ENCODE data around the gene HRK. TPM values are rescaled to one million over a fixed set of nuclear protein-coding genes. Genes with fewer than 3 reads are reported as not detected.

The HRK gene
- total and polyA plus RNA-seq, 2 of the 13 experiments (the other 11 are each of a cell fraction or from before 2014, with no cell fraction given), result 0.02 TPM; not detected in 1

GRCh38 chr12:116876151-116876869, 4.9 kb downstream of the HRK start:
- Histone ChIP-seq H3K36me3 (replicated peaks in 1 of 2; ENCODE audit: control insufficient read depth in 1 of 2, insufficient read depth in 2 of 2, low read length in 2 of 2) (no peaks in the 10 kb centered on the region), H2AFZ (ENCODE audit: low read length) (no peak overlapping the region), H3K79me2 (ENCODE audit: insufficient read depth, low read length) (no peaks in the 10 kb centered on the region), H3K27ac (ENCODE audit: extremely low read length, insufficient read depth, low read length) (no peak overlapping the region), H3K9me3 (ENCODE audit: low read length) (no peaks in the 10 kb centered on the region), H3K27me3 (ENCODE audit: control insufficient read depth in 1 of 2, insufficient read depth in 2 of 2, low read length in 2 of 2) (peaks cover 14 to 50% of the 10 kb centered on the region in 2 experiments), H3K4me1 (ENCODE audit: insufficient read depth, low read length) (peaks cover 19% of the 10 kb centered on the region), H3K4me3 (replicated peaks in 1 of 3; ENCODE audit: insufficient read depth in 1 of 3, low read depth in 2 of 3, low read length in 3 of 3) (no peak overlapping the region), H3K4me2 (ENCODE audit: low read depth, low read length) (peak overlapping the region; percentile 12; the same call in 1 of the 2 replicates), H4K20me1 (ENCODE audit: insufficient read depth, low read length) (no peaks in the 10 kb centered on the region), H3K9ac (ENCODE audit: insufficient read depth, low read depth, low read length) (no peak overlapping the region)
- 16% methylated on average over 12 of the region's 19 CpGs for WGBS (ENCODE audit: low lambda C conversion rate)
- DNase-seq (ENCODE audit: low spot score) (no peak), ATAC-seq (0 out of 3 replicates have a peak, but pooled peaks have one; percentile 13), FAIRE-seq (no peak)
- ChIA-PET CTCF (ENCODE audit: low intra/inter-chr PET ratio, low total read pairs) (no interaction called here), POLR2A (no interaction called here)
- in situ Hi-C loops (cut with HindIII; ENCODE audit: extremely low pct_ligation_motif_present, low pct_unique_long_range_greater_than_20kb), result no loop called here
- intact Hi-C loops (cut with micrococcal nuclease; ENCODE audit: unreplicated experiment), result no loop called here
- 0 out of 2 replicates have a peak, but pooled peaks have one; percentile 37 for TF ChIP-seq ZNF652 (CRISPR knock-in tag; IDR thresholded peaks at IDR 0.05; ENCODE audit: borderline replicate concordance, low read depth)
- no peak for TF ChIP-seq MED1 (CRISPR knock-in tag; IDR thresholded peaks at IDR 0.05)
- no TSS peak for BruUV-seq (replicated peaks)

GRCh38 chr12:116874324-116874995, 6.8 kb downstream of the HRK start:
- BruUV-seq (replicated peaks), result no TSS peak
- intact Hi-C loops (cut with micrococcal nuclease; ENCODE audit: unreplicated experiment) (no loop called here), in situ Hi-C loops (cut with HindIII; ENCODE audit: extremely low pct_ligation_motif_present, low pct_unique_long_range_greater_than_20kb) (no loop called here)
- FAIRE-seq (no peak), ATAC-seq (no peak), DNase-seq (ENCODE audit: low spot score) (no peak)
- Histone ChIP-seq H3K36me3 (replicated peaks in 1 of 2; ENCODE audit: control insufficient read depth in 1 of 2, insufficient read depth in 2 of 2, low read length in 2 of 2) (no peaks in the 10 kb centered on the region), H3K79me2 (ENCODE audit: insufficient read depth, low read length) (no peaks in the 10 kb centered on the region), H3K4me2 (ENCODE audit: low read depth, low read length) (no peak overlapping the region), H3K9me3 (ENCODE audit: low read length) (no peaks in the 10 kb centered on the region), H3K4me1 (ENCODE audit: insufficient read depth, low read length) (0 out of 2 replicates have a peak, but pooled peaks cover 6% of the 10 kb centered on the region), H3K27me3 (ENCODE audit: control insufficient read depth in 1 of 2, insufficient read depth in 2 of 2, low read length in 2 of 2) (peaks cover 6 to 44% of the 10 kb centered on the region in 2 experiments; a peak in 4 of 5 replicates), H2AFZ (ENCODE audit: low read length) (no peak overlapping the region), H3K4me3 (replicated peaks in 1 of 3; ENCODE audit: insufficient read depth in 1 of 3, low read depth in 2 of 3, low read length in 3 of 3) (no peak overlapping the region), H4K20me1 (ENCODE audit: insufficient read depth, low read length) (no peaks in the 10 kb centered on the region), H3K27ac (ENCODE audit: extremely low read length, insufficient read depth, low read length) (no peak overlapping the region), H3K9ac (ENCODE audit: insufficient read depth, low read depth, low read length) (no peak overlapping the region)
- WGBS (ENCODE audit: low lambda C conversion rate), result 3% methylated on average over 4 of the region's 4 CpGs
- CTCF ChIA-PET (ENCODE audit: low intra/inter-chr PET ratio, low total read pairs), result no interaction called here
- POLR2A ChIA-PET, result no interaction called here
- TF ChIP-seq MAFF (IDR thresholded peaks at IDR 0.05; ENCODE audit: low read depth, low read length) (no peak), ZNF639 (CRISPR knock-in tag; conservative IDR thresholded peaks at IDR 0.05) (no peak), ARID3A (IDR thresholded peaks at IDR 0.05; ENCODE audit: low read depth, low read length) (no peak), ATF4 (CRISPR knock-in tag; IDR thresholded peaks at IDR 0.05) (no peak), MXD4 (CRISPR knock-in tag; IDR thresholded peaks at IDR 0.05) (no peak), RXRA (CRISPR knock-in tag; IDR thresholded peaks at IDR 0.05) (no peak), GATAD2A (CRISPR knock-in tag; IDR thresholded peaks at IDR 0.05) (no peak), ZBTB39 (CRISPR knock-in tag; IDR thresholded peaks at IDR 0.05) (no peak), RAD21 (CRISPR knock-in tag; IDR thresholded peaks at IDR 0.05) (no peak)
